Testis (tissue), 2 donors: ENCODE results near the gene FGF13.

Experiments used
- CTCF ChIP-seq, 3 experiments: fragments of 450-650 bp in 2 of 3; fragments of 200-600 bp in 1 of 3; sonication (generic) in 1 of 3; IDR thresholded peaks; one replicate each; pipeline ENCODE4 v1.5.1; 2016 to 2019; ENCODE audit warnings: antibody characterized with exemption in 3 of 3, mild to moderate bottlenecking in 2 of 3, moderate library complexity in 1 of 3
- POLR2A ChIP-seq: fragments of 450-650 bp; IDR thresholded peaks from one replicate; pipeline ENCODE4 v1.6.1; 2017; ENCODE audit warnings: antibody characterized with exemption, mild to moderate bottlenecking, moderate library complexity

DNA sequence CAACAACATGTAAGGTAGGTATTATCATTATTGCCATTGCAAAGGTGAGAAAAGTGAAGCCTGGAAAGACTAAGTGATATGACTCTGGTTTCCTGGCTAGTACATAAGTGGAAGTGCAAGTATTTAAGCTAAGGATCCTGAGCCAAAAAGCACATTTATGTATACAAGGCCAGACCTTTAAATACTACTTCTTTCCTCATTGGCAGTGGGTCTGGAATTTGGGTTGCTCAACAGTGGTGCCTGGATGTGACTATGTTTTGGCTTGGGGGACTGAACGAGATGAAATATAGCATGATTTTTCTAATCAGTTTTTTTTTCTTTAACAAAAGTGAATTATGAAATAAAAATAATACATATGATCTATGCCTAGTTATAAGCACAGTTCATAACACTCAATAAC, 7.4 kb upstream of the FGF13 start:
- TF ChIP-seq CTCF (IDR thresholded peaks at IDR 0.05) (no peak), POLR2A (no peak)
